ENCODE results near the gene CFAP97D1.

GRCh38 chr17:43829738-43830137, 49.5 kb downstream of the CFAP97D1 start:
- TF ChIP-seq, protein P1, sequence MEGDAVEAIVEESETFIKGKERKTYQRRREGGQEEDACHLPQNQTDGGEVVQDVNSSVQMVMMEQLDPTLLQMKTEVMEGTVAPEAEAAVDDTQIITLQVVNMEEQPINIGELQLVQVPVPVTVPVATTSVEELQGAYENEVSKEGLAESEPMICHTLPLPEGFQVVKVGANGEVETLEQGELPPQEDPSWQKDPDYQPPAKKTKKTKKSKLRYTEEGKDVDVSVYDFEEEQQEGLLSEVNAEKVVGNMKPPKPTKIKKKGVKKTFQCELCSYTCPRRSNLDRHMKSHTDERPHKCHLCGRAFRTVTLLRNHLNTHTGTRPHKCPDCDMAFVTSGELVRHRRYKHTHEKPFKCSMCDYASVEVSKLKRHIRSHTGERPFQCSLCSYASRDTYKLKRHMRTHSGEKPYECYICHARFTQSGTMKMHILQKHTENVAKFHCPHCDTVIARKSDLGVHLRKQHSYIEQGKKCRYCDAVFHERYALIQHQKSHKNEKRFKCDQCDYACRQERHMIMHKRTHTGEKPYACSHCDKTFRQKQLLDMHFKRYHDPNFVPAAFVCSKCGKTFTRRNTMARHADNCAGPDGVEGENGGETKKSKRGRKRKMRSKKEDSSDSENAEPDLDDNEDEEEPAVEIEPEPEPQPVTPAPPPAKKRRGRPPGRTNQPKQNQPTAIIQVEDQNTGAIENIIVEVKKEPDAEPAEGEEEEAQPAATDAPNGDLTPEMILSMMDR (IDR thresholded peaks at IDR 0.05) = no peak
- TF ChIP-seq POLR2A (IDR thresholded peaks at IDR 0.05) = no peak
